LNCaP clone FGC (cell line): ENCODE data around the gene CYB5A.

ENCODE experiments used
- DNase-seq: peaks from one replicate; pipeline ENCODE4 v3.0.0-alpha.2; 2011; ENCODE audit warnings: low read depth
- H3K4me3 ChIP-seq: 2 replicates; pipeline ENCODE4 v1.5.1; 2011; ENCODE audit warnings: mild to moderate bottlenecking, low read depth, low read length, control low read depth
- TF ChIP-seq, protein P1 (sequence below): IDR thresholded peaks from 2 replicates; pipeline ENCODE4 v1.5.1; 2012; ENCODE audit warnings: mild to moderate bottlenecking; ENCODE audit not compliant: control insufficient read depth, insufficient read depth; ENCODE audit errors: extremely low read depth

CYB5A gene

GRCh38 chr18:74268175-74268574, 23.6 kb downstream of the CYB5A start:
- DNase-seq: no peak
- TF ChIP-seq, protein P1, sequence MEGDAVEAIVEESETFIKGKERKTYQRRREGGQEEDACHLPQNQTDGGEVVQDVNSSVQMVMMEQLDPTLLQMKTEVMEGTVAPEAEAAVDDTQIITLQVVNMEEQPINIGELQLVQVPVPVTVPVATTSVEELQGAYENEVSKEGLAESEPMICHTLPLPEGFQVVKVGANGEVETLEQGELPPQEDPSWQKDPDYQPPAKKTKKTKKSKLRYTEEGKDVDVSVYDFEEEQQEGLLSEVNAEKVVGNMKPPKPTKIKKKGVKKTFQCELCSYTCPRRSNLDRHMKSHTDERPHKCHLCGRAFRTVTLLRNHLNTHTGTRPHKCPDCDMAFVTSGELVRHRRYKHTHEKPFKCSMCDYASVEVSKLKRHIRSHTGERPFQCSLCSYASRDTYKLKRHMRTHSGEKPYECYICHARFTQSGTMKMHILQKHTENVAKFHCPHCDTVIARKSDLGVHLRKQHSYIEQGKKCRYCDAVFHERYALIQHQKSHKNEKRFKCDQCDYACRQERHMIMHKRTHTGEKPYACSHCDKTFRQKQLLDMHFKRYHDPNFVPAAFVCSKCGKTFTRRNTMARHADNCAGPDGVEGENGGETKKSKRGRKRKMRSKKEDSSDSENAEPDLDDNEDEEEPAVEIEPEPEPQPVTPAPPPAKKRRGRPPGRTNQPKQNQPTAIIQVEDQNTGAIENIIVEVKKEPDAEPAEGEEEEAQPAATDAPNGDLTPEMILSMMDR: no peak
- no peak overlapping the region for H3K4me3 ChIP-seq

- TF ChIP-seq, protein P1: no peak
- DNase-seq: no peak
- no peak overlapping the region for H3K4me3 ChIP-seq
Observed at GRCh38 chr18:74266161-74266560, 25.6 kb downstream of the CYB5A start.

GRCh38 chr18:74265546-74266098, 26.1 kb downstream of the CYB5A start:
- TF ChIP-seq, protein P1: no peak
- no peak overlapping the region for H3K4me3 ChIP-seq
- DNase-seq: no peak

DNA sequence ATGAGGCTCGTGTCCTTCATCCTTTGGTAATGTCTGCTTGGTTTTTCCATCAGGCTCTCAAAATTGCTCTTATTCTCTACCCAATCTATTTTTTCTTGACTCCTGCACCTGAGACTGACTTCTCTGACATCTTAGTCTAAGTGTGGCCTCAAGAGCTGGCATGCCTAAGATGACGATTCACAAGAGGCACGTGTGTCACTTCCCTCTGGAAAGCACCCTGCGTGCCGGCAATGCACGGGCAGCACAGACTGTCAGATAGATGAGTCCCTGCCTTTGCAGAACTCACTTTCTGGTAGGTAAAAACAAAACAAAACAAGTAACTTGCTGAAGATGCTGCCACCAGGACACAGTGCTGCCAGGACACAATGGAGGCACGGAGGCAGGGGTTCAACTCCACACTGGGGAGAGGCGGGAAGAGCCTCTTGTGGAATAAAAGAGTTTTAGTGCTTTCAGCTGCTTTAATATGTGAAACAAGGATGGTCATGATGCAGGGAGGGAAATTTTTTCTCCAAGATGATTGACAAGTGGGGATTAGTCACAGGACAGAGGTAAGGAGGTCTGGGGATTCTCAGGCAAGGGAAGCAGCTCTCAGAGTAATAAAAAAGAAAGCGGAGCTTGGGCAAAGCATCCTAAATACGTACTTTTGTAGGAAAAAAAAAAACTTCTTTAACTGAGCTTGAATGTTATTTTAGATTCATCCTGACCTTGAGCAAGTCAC, 27.3 kb downstream of the CYB5A start:
- no peak for DNase-seq
- TF ChIP-seq, protein P1: no peak
- no peak overlapping the region for H3K4me3 ChIP-seq

DNA sequence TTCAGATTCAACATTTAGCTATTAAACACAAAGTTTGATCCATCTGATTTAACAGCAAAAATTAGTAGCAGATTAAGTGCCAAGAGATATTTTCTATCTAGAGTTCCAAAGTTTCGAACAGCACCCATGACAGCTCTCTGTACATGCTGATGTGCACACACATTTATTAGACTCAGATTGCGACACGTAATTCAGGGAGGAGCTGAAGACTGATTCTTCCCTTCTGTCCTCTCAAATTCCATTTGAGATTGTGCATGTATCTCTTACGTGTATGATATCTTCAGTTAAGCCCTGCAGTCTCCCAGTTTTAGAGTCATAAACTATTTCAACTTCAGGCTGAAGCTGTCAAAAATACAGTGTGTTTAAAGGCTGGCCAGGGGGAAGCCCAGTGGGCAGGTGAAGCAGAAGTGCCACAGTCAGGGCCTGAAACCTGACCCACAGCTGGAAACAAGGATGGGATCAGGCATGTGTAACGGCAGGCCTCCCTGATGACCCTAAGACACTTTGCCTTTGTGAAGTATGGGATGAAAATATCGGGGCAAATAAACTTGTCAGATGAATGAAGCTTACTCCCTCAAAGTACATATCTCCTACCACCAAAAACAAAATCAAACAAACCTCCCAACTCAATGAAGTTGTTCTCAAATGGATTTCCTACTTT, 30.6 kb downstream of the CYB5A start:
- TF ChIP-seq, protein P1: no peak
- no peak overlapping the region for H3K4me3 ChIP-seq
- no peak for DNase-seq

DNA sequence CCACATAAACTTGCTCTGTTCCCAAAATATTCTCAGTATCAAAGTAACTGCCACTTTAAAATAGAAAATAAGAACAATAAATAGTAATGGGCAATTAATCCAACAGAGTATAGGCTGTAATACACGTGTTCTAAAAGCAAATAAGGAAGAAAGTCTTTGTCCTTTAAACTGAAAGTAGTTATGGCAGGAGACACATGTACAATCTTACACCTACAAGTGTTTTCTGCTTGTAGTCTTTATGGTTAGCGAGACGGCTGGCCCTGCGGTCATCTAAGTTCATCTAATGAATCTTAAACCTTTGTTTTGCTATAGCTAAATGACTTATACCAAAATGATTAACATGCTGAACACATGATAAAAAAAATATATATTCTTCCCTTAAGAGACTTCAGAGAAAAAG, 32.4 kb downstream of the CYB5A start:
- TF ChIP-seq, protein P1: no peak
- no peak overlapping the region for H3K4me3 ChIP-seq
- DNase-seq: no peak
